NCI-H2171 treated with DMSO at 0.1 percent for 48 hours (cell line): ENCODE results near the gene LIMD2.
"Not testable (repeated sequence)": the region's sequence is repeated elsewhere in the genome, so short reads cannot be mapped to it uniquely, and the experiment has no call there.

Experiments used
- DNase-seq: peaks from one replicate; lab custom pipeline; 2025; lab: John Stamatoyannopoulos, UW

LIMD2 gene

DNA sequence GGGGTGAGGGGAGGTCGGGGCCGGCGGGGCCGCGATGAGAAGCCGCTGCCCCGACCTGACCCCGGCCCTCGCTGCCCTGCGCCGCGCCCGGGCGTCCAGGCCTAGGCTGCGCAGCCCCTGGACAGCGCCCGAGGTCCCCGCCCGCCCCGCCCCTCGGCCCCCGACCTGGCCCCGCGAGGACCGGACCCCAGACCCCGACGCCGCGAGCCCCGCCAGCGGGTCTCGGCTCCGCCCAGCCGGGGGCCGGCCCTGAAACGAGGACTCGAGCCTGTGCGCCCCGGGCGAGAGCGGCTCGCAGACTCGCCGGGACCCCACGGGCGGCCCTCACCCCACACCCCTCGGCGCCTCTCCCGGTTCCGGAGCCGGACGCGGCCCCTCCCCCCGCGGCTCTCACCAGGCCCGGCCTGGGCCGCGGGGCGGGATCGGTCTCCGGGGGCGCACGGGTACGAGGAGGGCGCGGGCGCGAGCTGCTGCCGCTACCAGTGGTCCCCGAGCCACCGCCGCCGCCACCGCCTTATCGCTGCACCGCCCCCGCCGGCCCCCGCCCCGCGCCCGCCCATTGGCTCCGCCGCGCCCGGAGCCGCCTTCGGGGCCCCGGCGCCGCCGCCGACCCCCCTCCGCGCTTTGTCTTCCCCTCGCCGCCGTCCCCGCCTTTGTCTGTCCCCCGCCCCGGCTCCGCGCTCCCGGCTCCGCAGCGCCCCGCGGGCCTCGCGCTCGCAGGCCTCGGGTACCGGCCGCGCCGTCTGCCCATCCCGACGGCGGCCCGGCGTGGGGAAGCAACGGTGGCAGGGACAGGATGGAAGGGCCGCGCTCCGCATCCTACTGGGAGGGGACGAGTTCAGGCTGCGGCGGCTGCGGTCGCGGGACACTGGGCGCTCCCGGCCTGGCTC lies at the start of gene LIMD2:
LIMD2 (minus strand) TSS at position 488 of the 890 bp plus-strand sequence. CDS start 827 bp downstream, outside the sequence.
- DNase-seq = peak; percentile 60

- peak; percentile 99 for DNase-seq
These were observed 41.7 kb upstream of the LIMD2 start, which contains the start of gene STRADA for GRCh38 chr17:63741408-63742173. Gene STRADA (minus strand): TSS chr17:63741799. CDS start chr17:63728369, 13,430 bp downstream.

DNA sequence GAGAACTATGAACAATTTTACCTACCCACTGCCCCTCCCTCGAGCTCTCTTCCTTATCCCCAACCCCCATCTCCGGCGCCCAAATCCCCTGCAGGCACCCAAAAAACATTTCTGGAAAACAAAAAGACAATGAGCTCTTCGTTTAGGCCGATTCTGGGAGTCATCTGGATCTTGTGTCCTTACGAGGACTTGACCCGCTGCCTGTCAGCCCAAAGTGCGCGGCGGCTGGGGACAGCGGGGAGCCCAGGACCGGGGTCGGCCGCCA lies 41.1 kb upstream of the LIMD2 start:
- DNase-seq = no peak

DNA sequence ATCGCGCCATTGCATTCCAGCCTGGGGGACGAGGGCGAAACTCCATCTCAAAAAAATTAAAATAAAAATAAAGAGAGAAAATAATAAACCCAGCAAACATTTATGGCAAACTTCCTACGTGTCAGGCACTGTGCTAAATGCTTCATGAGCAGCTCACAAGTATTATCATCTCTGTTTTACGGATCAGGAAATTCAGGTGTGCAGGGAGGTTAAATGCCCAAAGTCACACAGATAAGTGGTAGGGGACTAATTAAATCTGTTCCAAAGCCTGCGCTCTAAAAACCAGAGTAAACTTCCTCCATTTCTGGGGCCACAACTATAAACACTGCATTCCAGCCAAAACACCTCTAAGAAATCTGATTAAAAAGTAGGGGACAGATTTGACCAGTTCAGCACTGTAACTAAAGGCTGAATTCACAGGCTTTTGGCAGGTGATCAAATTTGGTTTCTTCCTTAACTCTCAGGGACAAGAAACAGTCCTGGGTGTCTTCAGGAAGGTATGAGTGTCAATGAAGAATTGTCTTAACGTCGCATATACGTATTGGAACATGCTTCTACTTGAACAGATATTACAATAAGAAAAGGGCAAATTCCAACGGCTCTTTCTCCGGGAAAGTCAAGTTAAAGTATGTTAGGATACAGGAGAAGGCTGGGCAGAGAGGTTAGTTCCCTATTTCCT lies 40.7 kb upstream of the LIMD2 start:
- no peak for DNase-seq

DNA sequence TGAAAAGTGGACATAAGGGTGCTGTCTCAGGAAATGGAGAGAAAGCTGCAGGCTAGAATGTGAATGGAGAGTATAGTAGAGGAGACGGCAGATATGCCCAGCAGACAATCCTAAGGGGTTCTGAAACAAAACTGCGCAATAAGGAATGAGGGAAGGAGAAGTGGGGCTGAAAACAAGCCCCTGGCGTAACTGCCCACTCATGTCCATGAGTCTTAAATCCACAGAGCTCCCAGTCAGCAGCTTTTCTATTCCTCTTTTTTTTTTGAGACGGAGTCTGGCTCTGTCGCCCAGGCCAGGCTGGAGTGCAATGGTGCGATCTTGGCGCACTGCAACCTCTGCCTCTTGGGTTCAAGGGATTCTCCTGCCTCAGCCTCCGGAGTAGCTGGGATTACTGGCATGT lies 35.8 kb upstream of the LIMD2 start:
- no peak for DNase-seq

DNA sequence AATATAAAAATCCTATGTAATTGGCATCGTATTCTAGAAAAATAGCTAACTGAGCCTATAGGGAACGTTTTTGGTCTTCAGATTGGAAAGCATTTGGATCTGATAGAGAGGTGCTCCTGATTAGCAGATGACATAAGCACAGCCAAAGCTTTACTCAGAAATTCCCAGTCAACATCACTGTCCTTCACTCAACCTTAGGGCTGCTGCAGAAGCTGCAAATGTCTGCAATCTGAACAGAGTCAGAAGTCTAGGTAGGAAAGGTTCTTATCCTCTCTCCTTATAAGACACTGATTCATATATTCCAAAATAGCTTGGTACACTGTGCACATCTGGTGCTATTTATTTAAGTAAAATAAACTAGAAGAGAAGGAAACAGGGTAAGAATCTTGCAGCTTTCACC lies 22.5 kb upstream of the LIMD2 start:
- no peak for DNase-seq

- DNase-seq = not testable (repeated sequence)
These were observed 20.3 kb upstream of the LIMD2 start for GRCh38 chr17:63720194-63720593.

DNA sequence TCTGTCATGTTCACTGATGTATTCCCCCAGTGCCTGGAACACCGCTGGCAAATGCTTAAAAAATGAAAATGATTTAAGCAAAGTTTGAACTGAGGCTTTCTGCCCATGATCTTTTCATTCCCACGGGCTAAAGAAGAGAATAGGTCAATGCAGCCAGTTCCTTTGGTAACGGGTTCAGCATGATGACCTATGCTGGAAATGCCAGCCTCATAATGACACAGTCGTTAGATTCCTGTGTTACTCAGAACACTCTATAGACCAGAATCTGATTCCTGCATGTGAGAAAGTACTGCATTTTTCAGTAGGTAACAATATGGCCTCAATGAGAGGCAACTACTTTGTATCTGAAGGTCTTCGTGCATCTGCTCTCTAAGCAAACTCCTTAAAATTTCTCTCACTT lies 19.1 kb upstream of the LIMD2 start:
- no peak for DNase-seq

- DNase-seq = no peak
These were observed 16.5 kb upstream of the LIMD2 start for GRCh38 chr17:63716426-63716825.

GRCh38 chr17:63714550-63715277 lies 14.8 kb upstream of the LIMD2 start:
- DNase-seq = no peak

DNA sequence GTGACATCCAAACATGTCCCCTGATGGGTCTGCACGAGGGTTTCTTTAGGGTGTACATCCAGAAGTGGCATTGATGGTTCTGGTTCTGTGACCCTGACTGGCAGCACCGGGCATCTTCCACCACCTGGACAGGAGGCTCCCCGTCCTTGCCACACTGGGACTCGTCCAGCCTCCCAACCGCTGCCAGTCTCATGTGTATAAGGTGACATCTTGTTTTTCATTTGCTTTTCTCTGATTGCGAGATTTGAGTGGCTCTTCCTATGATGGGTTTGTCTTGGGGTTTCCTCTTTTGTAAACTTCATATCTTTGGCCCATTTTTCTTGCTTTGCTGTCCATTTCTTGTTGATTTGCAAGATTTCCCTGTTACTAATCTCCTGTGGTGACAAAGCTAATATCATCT lies 9.2 kb upstream of the LIMD2 start:
- no peak for DNase-seq

GRCh38 chr17:63707151-63707550 lies 7.2 kb upstream of the LIMD2 start:
- no peak for DNase-seq

DNA sequence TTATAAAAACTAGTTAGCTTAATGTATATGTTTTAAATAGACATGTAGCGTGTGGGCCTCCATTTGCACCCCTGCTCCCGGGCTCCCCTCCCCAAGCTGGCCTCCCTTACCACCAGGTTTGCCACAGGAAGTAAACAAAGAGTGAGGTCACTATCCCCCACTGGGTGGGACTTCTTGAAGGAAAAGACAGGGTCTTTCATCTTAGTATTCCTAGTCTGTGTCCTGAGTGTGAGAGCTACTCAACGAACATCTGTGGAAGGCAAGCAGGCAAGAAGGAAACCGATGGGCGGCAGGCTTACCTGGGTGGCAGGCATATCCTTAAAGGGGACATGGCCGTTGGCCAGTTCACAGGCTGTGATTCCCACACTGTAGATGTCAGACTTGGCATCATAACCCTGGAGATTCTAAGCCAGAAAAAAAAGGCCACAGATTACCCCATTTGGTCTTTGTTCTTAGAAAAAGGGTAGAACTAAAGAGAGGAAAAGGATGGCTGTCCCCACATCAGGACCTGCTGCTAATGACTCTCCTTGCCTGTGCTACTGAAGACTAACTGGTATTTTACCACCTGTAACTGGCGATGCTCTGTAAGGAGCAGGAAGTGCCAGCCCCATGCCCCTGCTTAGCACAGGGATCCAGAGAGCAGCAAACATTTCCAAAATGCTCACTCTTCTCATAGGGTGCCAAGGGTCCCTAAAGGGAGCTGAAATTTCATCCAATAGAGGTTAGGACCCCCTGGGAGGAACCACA lies 6.6 kb upstream of the LIMD2 start:
- no peak for DNase-seq

DNA sequence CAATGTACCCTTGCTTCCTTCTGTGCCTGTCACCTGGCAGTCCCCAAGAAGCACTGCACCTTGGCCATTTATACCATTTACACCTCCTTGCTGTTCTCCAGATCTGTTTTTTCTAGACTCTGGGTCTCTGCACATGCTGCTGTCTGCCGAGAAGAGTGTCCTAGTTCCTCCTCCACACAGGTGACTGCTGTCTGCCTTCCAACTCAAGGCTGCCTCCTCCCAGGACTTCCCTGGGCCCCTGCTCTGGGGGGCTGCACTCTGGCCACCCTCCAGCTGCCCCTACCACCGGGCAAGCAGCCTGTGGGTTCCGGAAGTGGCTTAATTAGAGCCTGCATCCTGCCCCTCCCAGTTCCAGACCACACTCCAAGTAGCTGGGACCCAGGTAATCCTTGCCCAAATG lies 5.7 kb upstream of the LIMD2 start:
- no peak for DNase-seq

DNA sequence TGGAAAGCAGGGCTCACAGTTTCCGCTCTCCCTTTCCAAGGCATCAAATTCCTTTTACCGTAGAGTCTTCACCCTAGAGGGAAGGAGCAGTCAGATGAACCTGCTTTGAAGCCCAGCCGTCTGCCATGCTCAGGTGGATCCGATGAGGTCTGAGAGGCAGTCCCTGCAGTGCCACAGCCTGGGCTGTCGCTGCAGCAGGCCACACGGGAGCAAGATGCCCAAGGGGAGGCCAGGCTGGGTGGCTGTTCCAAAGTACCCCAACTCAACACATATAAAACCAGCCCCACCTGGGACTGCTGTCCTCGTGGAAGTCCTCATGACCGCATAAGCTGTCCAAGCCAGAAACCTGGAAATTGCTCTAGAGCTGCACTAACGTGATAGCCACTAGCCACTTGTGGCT lies 4.9 kb upstream of the LIMD2 start:
- DNase-seq = no peak

DNA sequence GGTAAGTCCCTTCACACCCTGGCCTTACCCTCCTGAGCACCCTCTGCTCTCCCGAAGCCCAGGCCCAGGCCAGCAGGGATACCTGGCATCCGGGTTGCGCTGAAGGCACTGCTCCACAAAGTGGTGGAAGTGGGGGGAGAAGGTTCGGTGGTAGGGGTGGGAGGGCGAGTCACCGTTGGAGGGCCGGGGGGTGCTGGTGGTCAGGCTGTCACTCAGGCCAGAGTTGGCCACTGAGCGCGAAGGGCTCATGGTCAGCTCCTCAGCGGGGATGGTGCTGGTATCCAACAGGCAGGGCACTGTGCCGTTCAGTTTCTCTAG lies 4.3 kb upstream of the LIMD2 start:
- DNase-seq = no peak

DNA sequence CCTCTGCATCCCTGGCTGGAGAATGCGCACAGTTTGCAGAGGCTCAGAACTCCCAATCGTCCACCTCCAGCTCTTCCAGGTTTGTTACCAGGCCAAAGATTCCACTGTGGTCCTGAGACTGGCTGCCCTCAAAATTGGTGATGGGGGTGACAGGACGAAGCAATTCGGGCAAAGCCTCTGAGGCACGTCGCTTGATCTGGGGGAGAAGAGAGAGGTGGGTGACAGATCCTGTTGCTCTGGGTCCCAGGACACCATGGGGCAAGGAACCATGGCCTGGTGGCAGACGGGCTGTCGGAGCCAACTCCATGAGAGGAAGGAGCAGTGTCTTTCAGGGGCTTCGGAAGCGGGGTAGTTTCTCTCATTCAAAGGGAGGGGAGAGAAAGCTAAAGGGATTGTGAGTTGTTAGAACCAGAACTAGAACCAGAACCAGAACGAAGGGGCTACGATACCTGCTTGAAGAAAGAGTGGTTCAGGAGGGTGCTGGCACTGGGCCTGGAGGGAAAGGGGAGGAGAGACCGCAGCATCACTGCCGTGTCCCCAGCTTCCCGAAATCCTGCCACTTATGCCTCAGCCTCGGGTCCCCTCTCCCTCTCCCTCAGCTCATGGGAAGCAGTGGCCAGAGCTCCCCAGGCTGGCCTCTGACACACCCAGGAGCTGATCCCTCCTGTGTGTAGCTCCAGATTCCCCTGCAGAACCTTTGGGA lies 3.8 kb upstream of the LIMD2 start:
- DNase-seq = no peak

DNA sequence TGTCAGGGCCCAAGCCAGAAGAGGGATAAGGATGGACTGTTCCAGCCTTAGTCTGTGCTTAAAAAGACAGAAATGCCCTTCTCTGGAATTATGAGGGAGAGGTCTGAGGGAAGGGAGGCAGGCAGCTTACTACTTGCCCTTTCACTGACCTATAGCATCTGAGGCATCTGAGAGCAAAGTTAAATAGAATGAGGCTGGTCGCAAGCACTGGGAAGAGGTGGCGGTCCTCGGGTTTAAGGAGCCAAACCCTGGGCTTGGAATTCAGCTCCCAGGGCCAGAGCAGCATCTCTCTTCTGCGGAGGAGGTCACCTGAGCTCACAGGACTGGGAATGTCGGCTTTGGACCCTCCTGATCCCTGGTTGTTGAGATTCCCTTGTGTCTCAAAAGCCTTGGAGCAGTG lies 3.1 kb upstream of the LIMD2 start:
- no peak for DNase-seq

DNA sequence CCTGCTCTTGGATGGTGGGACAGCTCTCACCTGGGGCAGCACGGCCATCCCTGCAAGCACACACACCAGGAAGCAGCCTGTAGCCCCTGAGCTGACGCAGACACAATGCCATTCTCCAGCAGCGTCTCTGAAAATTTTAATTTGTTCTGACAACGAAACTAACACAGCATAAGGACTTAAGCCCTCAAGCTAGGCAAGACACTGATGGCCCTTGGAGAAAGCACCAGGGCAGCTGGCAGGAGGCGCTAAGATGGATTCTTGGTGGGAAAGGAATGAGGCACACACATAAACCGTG lies 2.7 kb upstream of the LIMD2 start:
- DNase-seq = no peak

- no peak for DNase-seq
These were observed 2.2 kb upstream of the LIMD2 start for GRCh38 chr17:63701868-63702720.
